ENCODE measurements around the gene LMNA.

DNA sequence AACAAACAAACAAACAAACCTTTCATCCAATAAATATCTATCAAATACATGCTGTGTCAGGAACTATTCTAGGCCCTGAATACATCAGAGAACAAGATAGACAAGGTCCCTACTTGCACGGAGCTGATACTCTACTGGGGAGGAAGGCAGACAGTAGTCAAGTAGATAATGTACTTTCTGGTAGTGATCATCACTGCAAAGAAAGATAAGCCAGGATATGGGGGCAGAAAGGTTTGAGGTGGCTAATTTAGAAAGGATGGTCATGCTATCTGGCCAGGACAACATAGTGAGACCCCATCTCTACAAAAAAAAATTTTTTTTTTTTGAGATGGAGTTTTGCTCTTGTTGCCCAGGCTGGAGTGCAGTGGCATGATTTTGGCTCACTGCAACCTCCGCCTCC lies 22.9 kb upstream of the LMNA start:
- TF ChIP-seq, protein P1, sequence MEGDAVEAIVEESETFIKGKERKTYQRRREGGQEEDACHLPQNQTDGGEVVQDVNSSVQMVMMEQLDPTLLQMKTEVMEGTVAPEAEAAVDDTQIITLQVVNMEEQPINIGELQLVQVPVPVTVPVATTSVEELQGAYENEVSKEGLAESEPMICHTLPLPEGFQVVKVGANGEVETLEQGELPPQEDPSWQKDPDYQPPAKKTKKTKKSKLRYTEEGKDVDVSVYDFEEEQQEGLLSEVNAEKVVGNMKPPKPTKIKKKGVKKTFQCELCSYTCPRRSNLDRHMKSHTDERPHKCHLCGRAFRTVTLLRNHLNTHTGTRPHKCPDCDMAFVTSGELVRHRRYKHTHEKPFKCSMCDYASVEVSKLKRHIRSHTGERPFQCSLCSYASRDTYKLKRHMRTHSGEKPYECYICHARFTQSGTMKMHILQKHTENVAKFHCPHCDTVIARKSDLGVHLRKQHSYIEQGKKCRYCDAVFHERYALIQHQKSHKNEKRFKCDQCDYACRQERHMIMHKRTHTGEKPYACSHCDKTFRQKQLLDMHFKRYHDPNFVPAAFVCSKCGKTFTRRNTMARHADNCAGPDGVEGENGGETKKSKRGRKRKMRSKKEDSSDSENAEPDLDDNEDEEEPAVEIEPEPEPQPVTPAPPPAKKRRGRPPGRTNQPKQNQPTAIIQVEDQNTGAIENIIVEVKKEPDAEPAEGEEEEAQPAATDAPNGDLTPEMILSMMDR (IDR thresholded peaks at IDR 0.05), result no peak
- TF ChIP-seq EP300 (IDR thresholded peaks at IDR 0.05), result no peak
- no peak for TF ChIP-seq POLR2A (IDR thresholded peaks at IDR 0.05)
